A549 (cell line): ENCODE data around the gene NOSIP. TPM values are rescaled to one million over a fixed set of nuclear protein-coding genes. Genes with fewer than 3 reads are reported as not detected.

Source experiments
- ATAC-seq, 2 experiments: fragments of 200-7000 bp in 1 of 2; fragments of >200 bp in 1 of 2; cut with Nextera tagmentation in 1 of 2; cut with Tn5 transposase in 1 of 2; 3 replicates each; pipeline versions ENCODE4 v1.8.0 to v1.9.1; 2018 to 2020; ENCODE audit warnings: mild to moderate bottlenecking in 1 of 2, moderate library complexity in 1 of 2
- CTCF ChIA-PET: fragments of 300-600 bp; sonication (Branson Sonifier 250); formaldehyde crosslinking; extraction: SDS; loops from one replicate; lab custom pipeline; 2021; ENCODE audit warnings: antibody characterized with exemption, inconsistent platforms; lab: Yijun Ruan, JAX
- POLR2A ChIA-PET: fragments of 350-600 bp; formaldehyde crosslinking; extraction: SDS; loops from one replicate; lab custom pipeline; 2021; ENCODE audit warnings: antibody characterized with exemption, inconsistent platforms; lab: Yijun Ruan, JAX
- DNase-seq, 2 experiments: peaks; one replicate each; pipeline versions ENCODE4 v3.0.0 to v3.0.0-alpha.2; 2011 to 2016; ENCODE audit warnings: low read depth in 1 of 2, low spot score in 1 of 2
- FAIRE-seq: peaks from 2 replicates; lab custom pipeline; 2011; peaks lifted over from hg19 to GRCh38; lab: Jason Lieb, UNC
- H3K27ac ChIP-seq, 2 experiments: fragments of >200 bp; sonication (Bioruptor Twin); formaldehyde crosslinking; 3 replicates each; pipeline ENCODE4 v1.5.1; 2016 to 2017
- H3K4me1 ChIP-seq: fragments of >200 bp; sonication (Bioruptor Twin); formaldehyde crosslinking; 3 replicates; pipeline ENCODE4 v1.6.1; 2016
- H3K4me2 ChIP-seq: fragments of >200 bp; sonication (Bioruptor Twin); formaldehyde crosslinking; 3 replicates; pipeline ENCODE4 v1.6.1; 2016
- H3K4me3 ChIP-seq: fragments of >200 bp; sonication (Bioruptor Twin); formaldehyde crosslinking; 3 replicates; pipeline ENCODE4 v1.5.1; 2016
- H3K9me3 ChIP-seq: fragments of >200 bp; sonication (Bioruptor Twin); formaldehyde crosslinking; 3 replicates; pipeline ENCODE4 v1.6.1; 2016
- CHD2 ChIP-seq: fragments of 150-350 bp; IDR thresholded peaks from 2 replicates; pipeline ENCODE4 v1.6.1; 2014; ENCODE audit warnings: low read length; ENCODE audit not compliant: partially characterized antibody
- CHD4 ChIP-seq: fragments of 200-600 bp; sonication (generic); IDR thresholded peaks from 2 replicates; pipeline ENCODE4 v1.6.1; 2016; ENCODE audit warnings: antibody characterized with exemption, mild to moderate bottlenecking, borderline replicate concordance
- CTCF ChIP-seq: fragments of >200 bp; sonication (Bioruptor Twin); formaldehyde crosslinking; IDR thresholded peaks from 3 replicates; pipeline ENCODE4 v1.5.1; 2016
- EP300 ChIP-seq, 2 experiments: fragments of >200 bp; sonication (Bioruptor Twin); formaldehyde crosslinking; IDR thresholded peaks; 2 replicates in 1 of 2; 3 replicates in 1 of 2; pipeline ENCODE4 v1.6.1; 2016 to 2017
- ESRRA ChIP-seq: fragments of 150-350 bp; IDR thresholded peaks from 2 replicates; pipeline ENCODE4 v1.6.1; 2014; ENCODE audit warnings: mild to moderate bottlenecking, low read length, borderline replicate concordance
- FOSB ChIP-seq: fragments of 250-450 bp; sonication (Bioruptor Pico); IDR thresholded peaks from 2 replicates; pipeline ENCODE4 v1.5.0; 2020; ENCODE audit warnings: mild to moderate bottlenecking, moderate library complexity
- HDAC2 ChIP-seq: fragments of 200-600 bp; sonication (generic); IDR thresholded peaks from 2 replicates; pipeline ENCODE4 v1.6.1; 2016
- HOXA7 ChIP-seq: fragments of 250-450 bp; sonication (Bioruptor Pico); IDR thresholded peaks from 2 replicates; pipeline ENCODE4 v1.5.0; 2020; ENCODE audit warnings: mild to moderate bottlenecking, moderate library complexity
- JUNB ChIP-seq: fragments of >200 bp; sonication (Bioruptor Twin); formaldehyde crosslinking; IDR thresholded peaks from 2 replicates; pipeline ENCODE4 v1.6.1; 2016
- KDM1A ChIP-seq: fragments of 200-600 bp; sonication (generic); IDR thresholded peaks from 2 replicates; pipeline ENCODE4 v1.6.1; 2016; ENCODE audit warnings: low read depth, mild to moderate bottlenecking
- POLR2AphosphoS2 ChIP-seq: conservative IDR thresholded peaks from 2 replicates; pipeline ENCODE4 v1.6.1; 2012; ENCODE audit warnings: low read length, improper control_type of control experiment, inconsistent platforms
- REST ChIP-seq: fragments of 200-600 bp; sonication (generic); IDR thresholded peaks from 2 replicates; pipeline ENCODE4 v1.6.1; 2016; ENCODE audit warnings: antibody characterized with exemption, mild to moderate bottlenecking, moderate library complexity
- SMC3 ChIP-seq: fragments of >200 bp; sonication (Bioruptor Twin); formaldehyde crosslinking; IDR thresholded peaks from 3 replicates; pipeline ENCODE4 v1.6.1; 2018; ENCODE audit warnings: inconsistent platforms
- WGBS: methylation state at CpG from one replicate; pipeline ENCODE4 v1.1.6; 2017; ENCODE audit errors: missing lambda C conversion rate; 5-methylcytosine and 5-hydroxymethylcytosine counted together
- polyA plus RNA-seq, 4 experiments: library from polyadenylated mRNA; depleted of rRNA in 3 of 4; stranded (reverse); fragments of >200 nt; fragmentation: RNase III in 1 of 4; extraction: RNeasy Plus Mini Kit Qiagen cat#74134 plus additional on column Dnase treatment in 1 of 4; gene quantifications; 2 replicates in 3 of 4; 3 replicates in 1 of 4; pipeline ENCODE4 v1.2.3, GENCODE V29; 2011 to 2017
- TF ChIP-seq, protein P1 (sequence below): IDR thresholded peaks from 2 replicates; pipeline ENCODE4 v1.6.1; 2012
- TF ChIP-seq, protein P2 (sequence below): fragments of >200 bp; sonication (Bioruptor Twin); formaldehyde crosslinking; IDR thresholded peaks from 3 replicates; pipeline ENCODE4 v1.6.1; 2016

NOSIP gene
- polyA plus RNA-seq, 2 of the 4 experiments (the other 2 are of a cell fraction) = 49.0 to 101 TPM

DNA sequence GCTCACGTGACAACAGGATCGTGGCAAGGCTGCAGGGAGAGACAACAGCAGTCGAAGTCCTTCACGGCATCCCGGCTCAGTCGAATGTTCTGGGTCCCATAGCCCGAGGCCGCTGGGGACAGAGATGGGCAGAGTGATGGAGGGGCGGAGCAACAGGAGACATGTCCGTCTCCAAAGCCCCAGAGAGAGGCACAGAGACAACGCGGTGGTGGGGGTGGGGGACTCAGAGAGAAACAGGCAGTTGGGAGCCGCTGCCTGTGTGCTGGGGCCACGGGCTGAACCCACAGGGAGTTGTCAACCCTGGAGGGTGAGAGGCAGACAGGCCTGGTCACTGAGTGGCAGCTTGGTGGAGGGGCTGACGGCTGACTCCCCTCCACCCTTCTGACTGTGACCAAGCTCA, 20.4 kb downstream of the NOSIP start:
- CTCF ChIA-PET = interaction anchor here (0.9 to 19.1 kb wide), 6 partner anchors 11 to 118 kb away, joined by 3 to 426 read pairs (median 8); partner anchors contain the start of genes NOSIP and PRRG2
- ATAC-seq (no peak), DNase-seq (no peak), FAIRE-seq (no peak)
- 92% methylated on average over 13 of the region's 15 CpGs for WGBS
- H3K9me3 ChIP-seq = no peaks in the 10 kb centered on the region
- no peaks in the 10 kb centered on the region; the same call in 2 of the 3 replicates for H3K4me1 ChIP-seq
- H3K4me2 ChIP-seq = no peak overlapping the region
- POLR2A ChIA-PET = interaction anchor here (1.9 kb wide), 1 partner anchor 20 kb away, joined by 5 read pairs; the partner anchor contains the start of gene NOSIP
- no peak overlapping the region for H3K4me3 ChIP-seq
- no peak overlapping the region for H3K27ac ChIP-seq
- TF ChIP-seq CTCF (no peak), CHD4 (no peak), HDAC2 (no peak), KDM1A (no peak), HOXA7 (CRISPR knock-in tag) (no peak), SMC3 (no peak), ESRRA (no peak), CHD2 (no peak)
- TF ChIP-seq, protein P1, sequence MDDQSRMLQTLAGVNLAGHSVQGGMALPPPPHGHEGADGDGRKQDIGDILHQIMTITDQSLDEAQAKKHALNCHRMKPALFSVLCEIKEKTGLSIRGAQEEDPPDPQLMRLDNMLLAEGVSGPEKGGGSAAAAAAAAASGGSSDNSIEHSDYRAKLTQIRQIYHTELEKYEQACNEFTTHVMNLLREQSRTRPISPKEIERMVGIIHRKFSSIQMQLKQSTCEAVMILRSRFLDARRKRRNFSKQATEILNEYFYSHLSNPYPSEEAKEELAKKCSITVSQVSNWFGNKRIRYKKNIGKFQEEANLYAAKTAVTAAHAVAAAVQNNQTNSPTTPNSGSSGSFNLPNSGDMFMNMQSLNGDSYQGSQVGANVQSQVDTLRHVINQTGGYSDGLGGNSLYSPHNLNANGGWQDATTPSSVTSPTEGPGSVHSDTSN = no peak
- TF ChIP-seq, protein P2, sequence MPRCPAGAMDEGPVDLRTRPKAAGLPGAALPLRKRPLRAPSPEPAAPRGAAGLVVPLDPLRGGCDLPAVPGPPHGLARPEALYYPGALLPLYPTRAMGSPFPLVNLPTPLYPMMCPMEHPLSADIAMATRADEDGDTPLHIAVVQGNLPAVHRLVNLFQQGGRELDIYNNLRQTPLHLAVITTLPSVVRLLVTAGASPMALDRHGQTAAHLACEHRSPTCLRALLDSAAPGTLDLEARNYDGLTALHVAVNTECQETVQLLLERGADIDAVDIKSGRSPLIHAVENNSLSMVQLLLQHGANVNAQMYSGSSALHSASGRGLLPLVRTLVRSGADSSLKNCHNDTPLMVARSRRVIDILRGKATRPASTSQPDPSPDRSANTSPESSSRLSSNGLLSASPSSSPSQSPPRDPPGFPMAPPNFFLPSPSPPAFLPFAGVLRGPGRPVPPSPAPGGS = no peak

GRCh38 chr19:49559443-49559842, 20.9 kb downstream of the NOSIP start:
- ChIA-PET POLR2A (interaction anchor here (1.9 kb wide), 1 partner anchor 21 kb away, joined by 5 read pairs; the partner anchor contains the start of gene NOSIP), CTCF (interaction anchor here (0.9 to 19.1 kb wide), 5 partner anchors 11 to 119 kb away, joined by 3 to 426 read pairs (median 12); partner anchors contain the start of genes NOSIP and PRRG2)
- Histone ChIP-seq H3K4me2 (no peak overlapping the region), H3K9me3 (no peaks in the 10 kb centered on the region), H3K27ac (no peak overlapping the region), H3K4me3 (no peak overlapping the region), H3K4me1 (no peaks in the 10 kb centered on the region; the same call in 2 of the 3 replicates)
- FAIRE-seq (no peak), ATAC-seq (no peak), DNase-seq (no peak)
- 95% methylated on average over 3 of the region's 3 CpGs for WGBS
- TF ChIP-seq EP300 (IDR thresholded peaks at IDR 0.05) = no peak
- TF ChIP-seq REST = no peak
- TF ChIP-seq POLR2AphosphoS2 = no peak
- TF ChIP-seq SMC3 = no peak
- no peak for TF ChIP-seq JUNB
- TF ChIP-seq FOSB (CRISPR knock-in tag) = no peak
- no peak for TF ChIP-seq CHD4
